GM18870 (cell line): Measurements from ENCODE around the gene HDAC4.

Experiments
- ATAC-seq: cut with Tn5 transposase; IDR thresholded peaks from one replicate; pipeline ENCODE4 v1.9.1; 2021; ENCODE audit warnings: moderate library complexity; ENCODE audit not compliant: unreplicated experiment

The HDAC4 gene

GRCh38 chr2:239194731-239195317, 206.0 kb downstream of the HDAC4 start:
- no peak for ATAC-seq

GRCh38 chr2:239193925-239194677, 206.7 kb downstream of the HDAC4 start:
- no peak for ATAC-seq

- no peak for ATAC-seq
These were observed 207.4 kb downstream of the HDAC4 start for GRCh38 chr2:239193401-239193811.

GRCh38 chr2:239192975-239193374, 207.8 kb downstream of the HDAC4 start:
- ATAC-seq, result no peak

- ATAC-seq, result no peak
These were observed 208.4 kb downstream of the HDAC4 start for GRCh38 chr2:239192456-239192855.

GRCh38 chr2:239190921-239191885, 209.6 kb downstream of the HDAC4 start:
- no peak for ATAC-seq

GRCh38 chr2:239190361-239190760, 210.5 kb downstream of the HDAC4 start:
- ATAC-seq, result no peak

- ATAC-seq, result no peak
These were observed 211.1 kb downstream of the HDAC4 start for GRCh38 chr2:239189711-239190131.

- ATAC-seq, result no peak
These were observed 212.3 kb downstream of the HDAC4 start for GRCh38 chr2:239188536-239188935.

- no peak for ATAC-seq
These were observed 213.2 kb downstream of the HDAC4 start for GRCh38 chr2:239187464-239188253.

- no peak for ATAC-seq
These were observed 214.1 kb downstream of the HDAC4 start for GRCh38 chr2:239186516-239187357.

- ATAC-seq, result no peak
These were observed 215.6 kb downstream of the HDAC4 start for GRCh38 chr2:239184968-239185903.

- no peak for ATAC-seq
These were observed 216.6 kb downstream of the HDAC4 start for GRCh38 chr2:239184179-239184578.

GRCh38 chr2:239182981-239183791, 217.6 kb downstream of the HDAC4 start:
- no peak for ATAC-seq

GRCh38 chr2:239181903-239182581, 218.8 kb downstream of the HDAC4 start:
- ATAC-seq, result no peak

GRCh38 chr2:239181074-239181902, 219.5 kb downstream of the HDAC4 start:
- ATAC-seq, result no peak
